A549 treated with ZK216348 at 1 μM for 4 hours (cell line): ENCODE measurements around the gene MFN1. TPM values are rescaled to one million over a fixed set of nuclear protein-coding genes. Genes with fewer than 3 reads are reported as not detected.

Experiments
- total RNA-seq: library from RNA; stranded (reverse); fragments of 200-300 nt; extraction: Qiagen RNA extraction; gene quantifications from 5 replicates; pipeline ENCODE4 v1.2.3, GENCODE V29; 2022; ENCODE audit warnings: low read depth

The MFN1 gene
- total RNA-seq: 12.8 to 25.0 TPM (median 20.2 TPM) in 5 replicates

GRCh38 chr3:179347345-179348194 lies at the start of gene MFN1:
MFN1 (plus strand) TSS chr3:179347709; CDS start chr3:179348852, 1,143 bp downstream.

GRCh38 chr3:179322286-179323196 lies 25.0 kb upstream of the MFN1 start, which contains the start of gene ZNF639:
ZNF639 (plus strand) TSS chr3:179323031; CDS start chr3:179328294, 5,263 bp downstream.

Other genes with a start within 250 kb of the MFN1 start
- 3.3 to 8.4 TPM (median 6.6 TPM) in 5 replicates for gene PIK3CA, start 199.4 kb upstream of the MFN1 start, total RNA-seq
- 0.89 to 2.2 TPM (median 1.5 TPM) in 5 replicates for gene KCNMB3, start 96.6 kb upstream of the MFN1 start, total RNA-seq
- gene ZNF639, start 24.7 kb upstream of the MFN1 start, total RNA-seq: 14.8 to 23.7 TPM (median 21.1 TPM) in 5 replicates
- 9.8 to 16.8 TPM (median 13.7 TPM) in 5 replicates for gene GNB4, start 103.8 kb downstream of the MFN1 start, total RNA-seq
- 49.2 to 85.0 TPM (median 55.8 TPM) in 5 replicates for gene ACTL6A, start 215.2 kb downstream of the MFN1 start, total RNA-seq